NCI-H526 treated with DMSO at 0.1 percent for 48 hours (cell line): ENCODE measurements around the gene NPAS3.

ENCODE experiments used
- DNase-seq: peaks from one replicate; lab custom pipeline; 2025; lab: John Stamatoyannopoulos, UW

The NPAS3 gene

GRCh38 chr14:33511851-33512640, 573.4 kb downstream of the NPAS3 start:
- DNase-seq = no peak

GRCh38 chr14:33515441-33515840, 576.8 kb downstream of the NPAS3 start:
- no peak for DNase-seq

DNA sequence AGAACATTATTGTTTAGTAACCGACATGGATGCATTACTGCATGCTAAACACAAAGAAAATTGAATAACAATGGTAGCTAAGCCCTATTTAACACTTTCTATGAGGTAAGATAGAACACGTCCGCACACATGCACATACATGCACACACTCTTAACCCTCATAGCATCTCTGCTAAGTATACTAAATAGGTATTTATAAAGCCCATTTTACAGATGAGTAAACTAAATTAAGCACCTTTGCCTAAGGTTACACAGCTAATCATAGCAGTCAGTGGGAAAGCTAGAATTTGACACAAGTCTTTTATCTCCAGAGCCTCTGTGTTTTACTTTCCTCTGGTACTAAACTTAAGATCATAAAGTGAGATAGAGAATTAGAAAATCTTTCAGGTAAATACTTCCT, 577.2 kb downstream of the NPAS3 start:
- no peak for DNase-seq

GRCh38 chr14:33516898-33517436, 578.3 kb downstream of the NPAS3 start:
- no peak for DNase-seq

DNA sequence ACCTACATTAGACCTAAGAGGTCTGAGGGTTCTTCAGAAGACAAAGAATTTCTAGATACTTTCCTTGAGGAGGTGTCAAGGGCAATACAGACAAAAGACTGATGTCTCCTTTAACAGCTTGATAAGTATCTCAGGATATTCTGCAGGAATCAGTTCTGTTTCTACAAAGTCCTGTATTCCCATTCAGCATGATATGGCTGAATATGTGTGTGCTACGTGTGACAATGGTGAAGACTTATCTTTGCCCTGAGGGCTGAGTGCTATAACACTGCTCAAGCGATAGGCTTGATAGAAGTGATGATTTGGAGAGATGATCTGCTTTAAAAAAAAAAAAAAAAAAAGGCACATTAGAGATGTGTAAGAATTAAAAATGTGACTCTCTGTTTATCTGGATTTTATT, 582.5 kb downstream of the NPAS3 start:
- no peak for DNase-seq

DNA sequence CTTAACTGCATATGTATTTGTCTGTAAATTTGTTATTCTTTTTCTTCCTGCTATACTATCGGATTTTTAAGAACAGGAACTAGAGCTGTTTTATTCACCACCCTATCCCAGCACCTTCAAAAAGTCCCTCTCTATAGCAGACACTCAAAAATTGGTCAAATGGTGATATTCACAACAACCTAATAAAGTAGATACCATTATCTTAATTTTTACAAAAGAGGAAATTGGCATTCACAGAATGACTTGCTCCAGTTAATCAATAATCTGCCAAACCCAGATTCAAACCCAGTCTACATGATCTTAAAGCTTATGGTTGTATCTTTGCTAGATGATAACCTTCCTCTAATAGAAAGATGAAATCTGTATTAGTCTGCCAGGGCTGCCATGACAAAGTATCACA, 585.6 kb downstream of the NPAS3 start:
- DNase-seq = no peak

DNA sequence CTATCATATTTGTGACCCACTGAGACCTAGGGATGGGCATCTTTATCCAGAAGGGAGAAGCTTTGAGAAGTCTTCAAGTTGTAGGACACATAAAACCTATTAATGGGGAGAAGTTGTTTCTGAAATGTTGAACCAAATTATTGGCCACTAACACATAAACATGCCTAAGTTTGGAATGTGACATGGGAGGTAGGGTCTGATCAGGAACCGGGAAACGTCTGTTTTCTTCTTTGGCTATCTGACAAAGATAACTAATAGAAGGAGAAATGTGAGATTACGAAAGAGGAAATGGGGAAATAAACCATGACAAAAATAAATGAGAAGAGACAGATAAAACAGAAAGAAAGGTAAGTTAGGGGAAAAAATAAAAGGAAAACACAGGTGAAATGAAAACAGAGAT, 586.9 kb downstream of the NPAS3 start:
- no peak for DNase-seq

DNA sequence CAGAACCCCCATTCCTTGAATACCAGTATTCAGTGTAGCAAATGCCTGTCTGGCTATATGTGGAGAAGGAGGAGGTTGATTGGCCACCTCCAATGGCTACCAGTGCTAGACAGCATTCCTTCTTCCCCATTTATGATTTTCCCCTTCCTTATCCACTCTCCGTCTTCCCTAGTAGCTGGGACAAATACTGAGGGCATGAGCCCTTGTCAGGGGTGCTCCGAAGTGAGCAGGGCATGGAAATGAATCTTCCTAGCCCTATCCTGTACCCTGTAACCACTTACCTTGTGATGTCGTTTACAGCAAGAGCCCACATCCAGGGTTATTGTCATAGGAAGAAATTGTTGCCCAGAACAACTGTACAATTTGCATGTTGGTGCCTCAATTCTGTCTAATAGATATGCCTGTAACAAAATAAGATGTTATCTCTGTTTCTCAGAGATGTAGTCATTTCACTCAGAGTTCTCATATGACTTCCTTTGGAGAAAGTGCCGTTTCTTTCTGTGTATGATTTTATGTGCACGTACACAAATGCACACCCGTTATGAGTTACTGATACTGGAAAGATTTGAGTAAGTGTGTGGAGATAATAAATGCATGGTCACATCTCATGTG, 588.5 kb downstream of the NPAS3 start:
- no peak for DNase-seq

GRCh38 chr14:33528655-33529054, 590.0 kb downstream of the NPAS3 start:
- no peak for DNase-seq

DNA sequence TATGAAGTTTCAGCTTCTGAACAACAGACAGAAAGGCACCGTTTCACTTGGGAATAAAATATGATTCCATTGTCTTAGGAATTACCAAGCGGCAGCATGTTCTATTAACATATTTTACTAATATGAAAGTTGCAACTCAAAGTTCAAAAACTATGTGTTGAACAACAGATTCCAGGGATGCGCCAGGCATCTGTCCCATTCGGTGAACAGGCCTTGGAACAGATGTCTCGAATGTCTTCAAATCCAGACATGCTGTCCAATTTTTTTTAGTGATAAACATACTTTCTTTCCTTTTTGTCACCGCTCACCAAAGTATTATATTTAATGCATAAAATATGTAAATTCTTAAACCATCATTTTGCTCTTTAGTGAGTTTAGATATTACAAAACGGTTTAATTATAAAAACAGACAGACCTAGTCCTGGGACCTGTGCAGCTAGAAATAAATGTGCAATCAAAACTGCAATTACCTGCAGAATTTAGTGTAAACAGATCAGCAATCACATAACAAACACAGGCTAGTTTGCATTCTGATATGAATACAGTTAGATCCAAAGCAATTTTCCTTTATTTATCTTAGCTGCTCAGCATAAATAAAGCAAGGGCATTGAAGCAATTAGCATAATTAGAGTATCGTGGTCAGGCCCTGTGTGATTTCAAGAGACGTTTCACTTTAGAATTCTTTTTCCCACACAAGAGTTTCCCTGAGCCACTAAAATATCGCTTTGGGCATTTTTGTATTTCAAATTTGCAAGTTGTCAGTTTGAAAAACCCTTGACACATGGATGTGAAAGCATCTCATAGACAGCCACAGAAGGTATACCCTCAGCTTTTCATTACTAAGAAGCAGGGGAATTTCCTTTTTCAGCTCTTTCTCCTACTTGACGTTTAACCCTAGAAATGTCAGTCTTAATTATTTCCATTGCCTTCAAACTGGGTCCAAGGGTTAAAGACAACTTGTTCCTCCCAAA, 591.4 kb downstream of the NPAS3 start:
- peak; percentile 72 for DNase-seq

DNA sequence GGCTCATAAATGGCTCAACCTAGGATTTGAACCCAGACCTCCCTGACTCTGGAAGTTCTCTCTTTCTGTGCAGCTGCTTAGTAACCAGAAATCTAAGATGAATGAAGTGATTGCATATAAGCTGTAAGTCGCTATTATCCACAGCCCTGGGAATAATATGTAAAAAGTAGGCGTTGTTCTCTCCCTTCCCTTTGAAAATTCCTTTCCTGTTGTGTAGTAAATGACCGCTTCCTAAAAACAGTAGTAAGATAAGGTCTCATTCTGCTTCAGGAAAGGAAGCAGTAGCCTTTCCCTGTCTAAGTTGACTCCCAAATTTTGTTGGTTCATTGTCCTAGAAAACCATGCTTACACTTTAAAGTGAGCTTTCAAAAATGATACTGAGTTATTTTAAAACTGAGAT, 593.9 kb downstream of the NPAS3 start:
- no peak for DNase-seq

GRCh38 chr14:33534104-33534503, 595.4 kb downstream of the NPAS3 start:
- no peak for DNase-seq

DNA sequence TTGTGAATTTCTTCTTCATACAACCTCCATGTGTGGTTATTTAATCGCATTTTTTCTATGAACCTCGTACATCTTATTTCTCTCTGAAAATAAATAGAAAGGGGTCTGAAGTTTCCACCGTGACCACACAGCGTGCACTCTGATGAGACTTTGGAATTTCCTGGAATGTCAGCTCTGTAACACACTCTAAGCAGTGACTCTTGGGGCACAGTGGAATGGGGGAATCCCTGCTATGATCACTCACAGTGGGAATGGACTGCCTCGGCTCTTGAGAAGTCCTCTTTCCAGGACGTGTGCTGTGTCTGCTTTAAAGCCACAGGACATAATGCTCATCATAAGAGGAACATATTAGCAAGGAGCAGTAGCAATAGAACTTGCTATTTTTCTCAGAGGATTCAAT, 596.0 kb downstream of the NPAS3 start:
- DNase-seq = no peak

GRCh38 chr14:33539918-33540357, 601.3 kb downstream of the NPAS3 start:
- DNase-seq = no peak

DNA sequence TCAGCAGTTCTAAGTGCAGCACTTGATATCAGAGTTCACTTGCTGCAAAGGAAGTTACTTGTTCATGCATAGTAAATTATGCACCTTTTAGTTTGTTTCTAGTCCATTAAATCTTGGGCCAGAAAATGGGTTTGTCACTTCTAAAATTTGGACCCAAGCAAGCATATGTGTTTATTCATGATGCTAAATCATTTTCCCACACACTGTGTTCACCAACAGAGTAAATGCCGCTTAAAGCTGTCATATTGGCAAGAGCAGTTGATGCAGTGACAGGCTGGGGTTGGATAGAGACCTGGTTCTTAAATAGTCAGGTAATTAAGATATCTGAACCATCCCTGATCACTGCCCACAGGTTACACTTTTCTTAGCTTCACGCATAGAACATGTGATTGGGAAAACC, 602.5 kb downstream of the NPAS3 start:
- DNase-seq = no peak

GRCh38 chr14:33542338-33543287, 603.9 kb downstream of the NPAS3 start:
- DNase-seq = no peak

GRCh38 chr14:33545696-33546095, 607.0 kb downstream of the NPAS3 start:
- DNase-seq = no peak

GRCh38 chr14:33548606-33549005, 609.9 kb downstream of the NPAS3 start:
- DNase-seq = no peak

DNA sequence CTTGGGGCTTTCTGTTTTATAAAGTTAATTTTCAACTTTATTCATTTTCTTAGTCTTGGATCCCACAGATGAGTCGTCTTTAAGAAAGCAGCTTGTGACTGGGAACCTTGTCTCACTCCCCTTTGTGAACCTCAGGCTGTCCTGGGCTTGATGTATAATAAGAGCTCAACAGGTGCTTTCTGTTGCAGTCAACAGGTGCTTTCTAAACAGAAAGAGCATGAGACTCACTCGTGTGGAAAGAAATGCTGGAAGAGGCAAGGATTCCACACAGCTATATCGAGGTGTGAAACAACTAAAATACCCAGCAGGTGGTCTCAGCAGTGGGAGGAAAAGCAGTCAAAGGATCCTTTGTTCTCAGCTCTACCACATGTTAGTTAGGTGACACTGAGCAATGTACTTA, 613.3 kb downstream of the NPAS3 start:
- peak; percentile 30 for DNase-seq

DNA sequence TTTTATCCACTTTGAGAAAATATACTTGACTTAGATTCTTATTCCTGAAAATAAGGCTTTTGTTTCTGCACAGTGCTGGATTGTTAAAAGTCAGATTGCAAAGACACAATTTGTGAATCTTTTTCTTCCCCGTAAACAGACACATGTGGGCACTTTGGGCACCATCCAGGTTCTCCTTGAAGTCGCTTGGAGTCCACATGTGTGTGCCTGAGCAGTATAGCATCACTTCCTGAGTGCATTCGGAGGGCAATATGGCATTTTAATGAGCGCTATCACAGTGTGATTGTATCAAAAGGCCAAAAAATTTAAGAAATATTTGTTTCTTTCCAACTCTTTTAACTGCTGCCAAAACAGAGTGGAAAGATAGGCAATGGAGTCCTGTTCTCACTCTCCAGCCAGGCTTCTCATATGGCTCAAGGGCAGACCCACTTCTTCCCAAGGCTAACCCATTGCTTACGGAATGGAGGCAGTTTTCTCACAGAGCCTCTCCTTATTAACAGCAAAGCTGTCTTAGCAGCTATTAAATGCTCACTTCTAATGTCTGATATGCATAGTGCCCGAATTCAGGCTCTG, 615.1 kb downstream of the NPAS3 start:
- no peak for DNase-seq

DNA sequence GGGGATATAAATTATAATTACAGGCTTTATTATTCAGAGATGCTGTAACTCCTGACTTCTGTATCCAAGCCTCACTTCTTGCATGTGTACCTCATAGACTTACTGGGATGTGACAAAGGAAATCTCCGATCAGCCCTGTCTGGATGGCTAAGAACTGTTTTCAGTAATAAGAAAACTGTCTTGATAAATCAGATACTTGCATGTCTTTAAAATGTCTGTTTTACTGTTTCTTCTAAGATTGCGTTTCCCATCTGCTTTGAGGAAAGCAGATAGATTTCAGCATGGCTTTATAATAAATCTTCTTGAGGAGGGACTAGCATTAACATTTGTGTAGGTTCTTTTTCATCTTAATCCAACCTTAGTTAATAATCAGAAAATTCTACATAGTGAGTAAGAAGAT, 616.3 kb downstream of the NPAS3 start:
- no peak for DNase-seq
